ENCODE data around the gene LTBR. TPM values are rescaled to one million over a fixed set of nuclear protein-coding genes. Genes with fewer than 3 reads are reported as not detected.

The LTBR gene
- total RNA-seq, 2 experiments from 2014 or later: 0.38 to 0.67 TPM

DNA sequence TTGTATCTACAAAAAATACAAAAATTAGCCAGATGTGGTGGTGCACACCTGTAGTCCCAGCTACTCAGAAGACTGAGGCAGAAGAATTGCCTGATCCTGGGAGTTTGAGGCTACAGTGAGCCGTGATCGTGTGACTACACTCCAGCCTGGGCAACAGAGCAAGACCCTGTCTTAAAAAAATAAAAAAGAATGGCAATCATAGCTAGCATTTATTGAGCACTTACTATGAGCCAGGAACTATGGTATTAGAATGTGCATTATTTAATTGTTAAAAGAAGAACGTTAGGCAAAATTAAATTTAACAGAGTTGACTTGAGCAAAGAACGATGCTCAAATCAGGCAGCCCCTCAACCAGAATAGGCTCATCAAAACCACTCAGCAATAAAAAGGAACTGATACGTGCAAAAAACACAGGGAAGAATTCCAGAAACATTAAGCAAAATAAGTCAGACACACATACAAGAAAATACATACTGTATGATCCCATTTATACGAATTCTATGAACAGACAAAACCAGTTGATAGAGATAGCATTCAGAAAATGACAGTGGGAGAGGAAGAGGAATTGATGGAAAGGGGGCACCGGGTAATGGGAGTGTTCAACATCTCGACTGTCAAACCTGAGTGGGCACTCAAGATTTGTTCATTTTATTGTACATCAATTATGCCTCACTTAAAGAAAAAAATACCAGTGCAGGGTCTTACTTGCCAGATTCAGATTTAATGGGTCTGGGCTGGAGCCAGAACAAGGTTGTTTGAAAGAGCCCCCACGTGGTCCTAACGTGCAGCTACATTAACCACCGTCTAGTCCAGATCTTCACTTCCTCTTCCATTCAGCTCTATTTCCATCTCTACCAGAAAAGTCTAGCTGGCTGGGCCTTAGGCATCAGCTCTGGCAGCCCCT is 16.6 kb upstream of the LTBR start:
- peak in 10 of 14 experiments; percentile 17 to 77 (median 44) for DNase-seq
- H3K36me3 ChIP-seq (ENCODE audit: insufficient read depth, low read length): no peaks in the 10 kb centered on the region
- CTCF ChIA-PET: interaction anchor here (0.5 to 2.1 kb wide), 9 partner anchors 22 to 186 kb away, joined by 3 to 24 read pairs (median 3); no protein-coding TSS in a partner anchor
- POLR2A ChIA-PET: interaction anchor here (0.6 to 2.3 kb wide), 10 partner anchors 12 to 104 kb away, joined by 3 to 17 read pairs (median 4); partner anchors contain the start of genes TNFRSF1A and VAMP1
- peak; percentile 65 for ATAC-seq (ENCODE audit: poor library complexity)
- peak overlapping the region; percentile 70 for H3K4me3 Mint-ChIP-seq
- H3K27me3 Mint-ChIP-seq: no peaks in the 10 kb centered on the region
- no peaks in the 10 kb centered on the region for H3K36me3 Mint-ChIP-seq (ENCODE audit: low read depth)
- H3K27ac Mint-ChIP-seq: peak overlapping the region; percentile 55
- intact Hi-C loops (cut with DNase I, micrococcal nuclease): loop anchor here (1.0 to 5.0 kb wide), 2 partner anchors 32 to 45 kb away; no protein-coding TSS in a partner anchor
- peaks cover 37% of the 10 kb centered on the region for H3K4me1 ChIP-seq (ENCODE audit: insufficient read depth, low read length)
- peaks cover 30% of the 10 kb centered on the region for H3K4me1 Mint-ChIP-seq (ENCODE audit: low read depth)
- no peaks in the 10 kb centered on the region for H3K27me3 ChIP-seq (ENCODE audit: control insufficient read depth in 1 of 2, insufficient read depth in 2 of 2, low read length in 2 of 2)
- peak; percentile 68 for TF ChIP-seq CTCF (IDR thresholded peaks at IDR 0.05)
- no peak overlapping the region for H3K4me3 ChIP-seq (ENCODE audit: low read length)
- no peak overlapping the region for H3K27ac ChIP-seq (ENCODE audit: low read depth in 1 of 2, low read length in 2 of 2)
- no peaks in the 10 kb centered on the region for H3K9me3 Mint-ChIP-seq
- H3K9me3 ChIP-seq (ENCODE audit: control insufficient read depth in 1 of 2, insufficient read depth in 1 of 2, low read length in 2 of 2): no peaks in the 10 kb centered on the region

DNA sequence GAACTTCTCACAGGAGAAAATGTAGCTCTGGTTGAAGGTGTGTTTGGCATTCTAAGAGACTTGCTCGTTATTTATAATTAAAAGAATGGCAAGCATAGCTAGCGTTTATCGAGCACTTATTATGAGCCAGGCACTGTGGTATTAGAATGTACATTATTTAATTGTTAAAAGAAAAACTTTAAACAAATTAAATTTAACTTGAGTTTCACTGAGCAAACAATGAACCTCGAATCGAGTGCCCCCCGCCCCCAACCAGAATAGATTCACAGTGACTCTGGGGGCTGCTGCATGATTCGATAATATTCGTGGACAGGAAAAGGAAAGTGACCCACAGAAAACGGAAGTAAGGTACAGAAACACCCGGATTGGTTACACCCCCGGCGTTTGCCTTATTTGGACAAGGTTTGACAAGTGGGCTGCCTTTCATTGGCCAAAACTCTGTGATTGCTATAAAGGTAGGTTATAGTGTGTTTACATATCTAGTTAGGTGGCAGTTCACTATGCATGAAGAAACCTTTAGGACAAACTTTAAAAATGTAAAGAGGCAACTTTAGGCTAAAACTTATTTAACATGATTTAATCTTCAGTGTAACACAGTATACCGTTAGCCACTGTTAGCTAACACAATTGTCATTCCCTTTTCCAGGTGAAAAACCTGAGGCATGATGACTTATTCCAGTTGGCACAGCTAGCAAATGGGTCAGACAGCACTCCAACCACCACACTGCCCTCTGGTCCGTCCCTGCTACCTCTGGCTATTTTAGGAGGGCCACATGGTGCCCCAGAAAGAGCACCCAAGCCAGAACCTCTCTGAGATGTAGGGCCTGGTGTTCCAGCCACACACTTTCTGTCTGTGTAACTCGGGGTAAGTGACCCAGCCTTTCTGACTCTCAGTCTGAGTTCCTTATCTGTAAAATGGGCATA is 15.7 kb upstream of the LTBR start:
- peak in 1 of 14 experiments; percentile 37 for DNase-seq
- CTCF ChIA-PET: interaction anchor here (0.5 to 2.1 kb wide), 10 partner anchors 23 to 185 kb away, joined by 3 to 24 read pairs (median 4); no protein-coding TSS in a partner anchor
- no peaks in the 10 kb centered on the region for H3K9me3 ChIP-seq (ENCODE audit: control insufficient read depth in 1 of 2, insufficient read depth in 1 of 2, low read length in 2 of 2)
- intact Hi-C loops (cut with DNase I, micrococcal nuclease): loop anchor here (1.0 to 5.0 kb wide), 2 partner anchors 33 to 46 kb away; no protein-coding TSS in a partner anchor
- no peak overlapping the region for H3K27ac ChIP-seq (ENCODE audit: low read depth in 1 of 2, low read length in 2 of 2)
- Mint-ChIP-seq H3K36me3 (ENCODE audit: low read depth) (no peaks in the 10 kb centered on the region), H3K4me3 (no peak overlapping the region), H3K27me3 (no peaks in the 10 kb centered on the region), H3K9me3 (no peaks in the 10 kb centered on the region), H3K4me1 (ENCODE audit: low read depth) (peaks cover 31% of the 10 kb centered on the region), H3K27ac (peak overlapping the region; percentile 55)
- no peak overlapping the region for H3K4me3 ChIP-seq (ENCODE audit: low read length)
- TF ChIP-seq CTCF (IDR thresholded peaks at IDR 0.05): peak; percentile 32
- H3K4me1 ChIP-seq (ENCODE audit: insufficient read depth, low read length): peaks cover 37% of the 10 kb centered on the region
- no peaks in the 10 kb centered on the region for H3K27me3 ChIP-seq (ENCODE audit: control insufficient read depth in 1 of 2, insufficient read depth in 2 of 2, low read length in 2 of 2)
- no peaks in the 10 kb centered on the region for H3K36me3 ChIP-seq (ENCODE audit: insufficient read depth, low read length)
- ATAC-seq (ENCODE audit: poor library complexity): no peak
- POLR2A ChIA-PET: interaction anchor here (0.6 to 2.3 kb wide), 10 partner anchors 13 to 103 kb away, joined by 3 to 17 read pairs (median 4); partner anchors contain the start of genes TNFRSF1A and VAMP1

Measured in CD4-positive, alpha-beta T cell (primary cell).